Endothelial cell of umbilical vein (primary cell): ENCODE data around the gene LGR6. TPM values are rescaled to one million over a fixed set of nuclear protein-coding genes. Genes with fewer than 3 reads are reported as not detected.

Experiments used
- BruUV-seq: library from RNA; stranded (reverse); fragments of 400-500 nt; replicated peaks from 2 replicates; lab custom pipeline; 2021; lab: Mats Ljungman, UMichigan
- CTCF ChIA-PET: fragments of 300-600, 350-600 bp; sonication (Branson Sonifier 250); formaldehyde crosslinking; loops from one replicate; lab custom pipeline; 2021; ENCODE audit warnings: antibody characterized with exemption, inconsistent platforms; lab: Charles Lee
- POLR2A ChIA-PET: fragments of 300-600, 350-600 bp; sonication (Branson Sonifier 250); formaldehyde crosslinking; loops from one replicate; lab custom pipeline; 2021; ENCODE audit warnings: antibody characterized with exemption, inconsistent platforms; lab: Charles Lee
- DNase-seq: peaks from one replicate; pipeline ENCODE4 v3.0.0-alpha.2; 2011; ENCODE audit warnings: low read depth, low spot score
- FAIRE-seq: peaks from 2 replicates; lab custom pipeline; 2011; peaks lifted over from hg19 to GRCh38; lab: Jason Lieb, UNC
- H2AFZ ChIP-seq: 2 replicates; pipeline ENCODE4 v1.6.0; 2012; ENCODE audit warnings: low read depth, low read length, control low read depth, inconsistent platforms
- H3K27ac ChIP-seq: 2 replicates; pipeline ENCODE4 v1.5.1; 2011; ENCODE audit warnings: low read depth, mild to moderate bottlenecking, control low read depth, low read length, moderate library complexity; ENCODE audit not compliant: insufficient read depth
- H3K27me3 ChIP-seq, 2 experiments: 2 replicates each; pipeline versions ENCODE4 v1.6.0 to v1.6.1; 2011; ENCODE audit warnings: low read length in 2 of 2, mixed read lengths in 1 of 2; ENCODE audit not compliant: control insufficient read depth in 2 of 2, insufficient read depth in 2 of 2
- H3K36me3 ChIP-seq, 2 experiments: 2 replicates in 1 of 2; 3 replicates in 1 of 2; pipeline ENCODE4 v1.5.1; 2011; ENCODE audit warnings: low read length in 2 of 2, mild to moderate bottlenecking in 1 of 2, moderate library complexity in 1 of 2; ENCODE audit not compliant: control insufficient read depth in 2 of 2, insufficient read depth in 2 of 2; ENCODE audit errors: extremely low read depth in 1 of 2
- H3K4me1 ChIP-seq: 3 replicates; pipeline ENCODE4 v1.5.1; 2011; ENCODE audit warnings: mild to moderate bottlenecking, low read length; ENCODE audit not compliant: control insufficient read depth, insufficient read depth; ENCODE audit errors: extremely low read depth
- H3K4me2 ChIP-seq: 2 replicates; pipeline ENCODE4 v1.6.1; 2011; ENCODE audit warnings: low read length, control low read depth, mixed read lengths; ENCODE audit not compliant: insufficient read depth
- H3K4me3 ChIP-seq, 3 experiments: fragments of 200-600 bp in 1 of 3; sonication (generic), shearing (Covaris generic) in 1 of 3; replicated peaks in 1 of 3; 2 replicates each; pipeline ENCODE4 v1.5.1; 2011 to 2016; ENCODE audit warnings: control low read depth in 3 of 3, low read length in 3 of 3, mild to moderate bottlenecking in 2 of 3, inconsistent platforms in 1 of 3, low read depth in 1 of 3, moderate library complexity in 1 of 3; ENCODE audit not compliant: insufficient read depth in 1 of 3
- H3K79me2 ChIP-seq: 2 replicates; pipeline ENCODE4 v1.6.0; 2012; ENCODE audit warnings: low read length, inconsistent platforms; ENCODE audit not compliant: control insufficient read depth, insufficient read depth
- H3K9ac ChIP-seq: replicated peaks from 2 replicates; pipeline ENCODE3; 2011; ENCODE audit warnings: low read length, control low read depth; ENCODE audit not compliant: insufficient read depth; ENCODE audit errors: extremely low read depth
- H3K9me1 ChIP-seq: replicated peaks from 3 replicates; pipeline ENCODE4 v1.6.0; 2011; ENCODE audit warnings: mild to moderate bottlenecking, low read length; ENCODE audit not compliant: control insufficient read depth, insufficient read depth; ENCODE audit errors: extremely low read depth
- H3K9me3 ChIP-seq: replicated peaks from 2 replicates; pipeline ENCODE4 v1.5.1; 2012; ENCODE audit warnings: low read length, inconsistent platforms; ENCODE audit not compliant: control insufficient read depth, insufficient read depth
- H4K20me1 ChIP-seq: replicated peaks from 2 replicates; pipeline ENCODE3; 2011; ENCODE audit warnings: mild to moderate bottlenecking, low read length; ENCODE audit not compliant: control insufficient read depth, insufficient read depth; ENCODE audit errors: extremely low read depth
- CTCF ChIP-seq, 2 donors: IDR thresholded peaks; 1 replicate in 1 of 2; 2 replicates in 1 of 2; pipeline ENCODE4 v1.5.1; 2011; ENCODE audit warnings: low read length in 2 of 2, mild to moderate bottlenecking in 2 of 2, moderate library complexity in 2 of 2, control low read depth in 1 of 2, inconsistent platforms in 1 of 2, low read depth in 1 of 2; ENCODE audit not compliant: insufficient read depth in 1 of 2; ENCODE audit errors: extremely low read depth in 1 of 2
- EZH2 ChIP-seq: IDR thresholded peaks from 2 replicates; pipeline ENCODE4 v1.6.1; 2012; ENCODE audit warnings: borderline replicate concordance, low read depth, mild to moderate bottlenecking, moderate library complexity, low read length, inconsistent platforms; ENCODE audit not compliant: severe bottlenecking
- FOS ChIP-seq: IDR thresholded peaks from 2 replicates; pipeline ENCODE4 v1.6.1; 2011; ENCODE audit warnings: mild to moderate bottlenecking, low read length, moderate library complexity, borderline replicate concordance; ENCODE audit not compliant: insufficient read depth
- GATA2 ChIP-seq: IDR thresholded peaks from 2 replicates; pipeline ENCODE4 v1.7.0; 2011; ENCODE audit warnings: low read depth, mild to moderate bottlenecking, moderate library complexity, mixed read lengths, low read length; ENCODE audit not compliant: insufficient read length, insufficient read depth
- JUN ChIP-seq: IDR thresholded peaks from 2 replicates; pipeline ENCODE4 v1.6.1; 2011; ENCODE audit warnings: borderline replicate concordance, low read depth; ENCODE audit not compliant: insufficient read length, insufficient read depth
- MAX ChIP-seq: IDR thresholded peaks from 2 replicates; pipeline ENCODE4 v1.6.1; 2011; ENCODE audit not compliant: insufficient read depth, insufficient read length
- MYC ChIP-seq: IDR thresholded peaks from one replicate; pipeline ENCODE4 v1.6.1; 2011; ENCODE audit warnings: mild to moderate bottlenecking, low read depth, low read length
- POLR2A ChIP-seq: IDR thresholded peaks from 2 replicates; pipeline ENCODE4 v1.6.1; 2012; ENCODE audit warnings: low read depth, mild to moderate bottlenecking, control low read depth, low read length
- POLR2AphosphoS5 ChIP-seq: IDR thresholded peaks from 2 replicates; pipeline ENCODE4 v1.6.1; 2012; ENCODE audit warnings: low read depth, mild to moderate bottlenecking, control low read depth, low read length, moderate library complexity; ENCODE audit not compliant: insufficient read depth
- dilution Hi-C: fragments of 300-500 bp; cut with MboI; formaldehyde crosslinking; loops from one replicate; pipeline ENCODE4 v1.15.0; 2019; ENCODE audit warnings: low sequenced_read_pairs; ENCODE audit not compliant: extremely low pct_ligation_motif_present
- intact Hi-C: fragments of 100-400 bp; cut with micrococcal nuclease; formaldehyde crosslinking; loops from one replicate; pipeline ENCODE4 v1.10.0; 2022
- polyA plus RNA-seq, 4 experiments: library from polyadenylated mRNA; depleted of rRNA in 3 of 4; stranded (reverse) in 3 of 4; unstranded in 1 of 4; fragments of >200 nt; gene quantifications; 2 replicates each; pipeline versions ENCODE4 v1.2.1 to v1.2.3, GENCODE V29; 2011 to 2012; ENCODE audit warnings: missing spikeins in 1 of 4
- total RNA-seq: library from RNA; stranded (reverse); gene quantifications from 2 replicates; pipeline ENCODE4 v1.2.3, GENCODE V29; 2021

LGR6 gene
- total and polyA plus RNA-seq, 2 donors (not counting 3 experiments of a cell fraction or from before 2014, with no cell fraction given): not detected

DNA sequence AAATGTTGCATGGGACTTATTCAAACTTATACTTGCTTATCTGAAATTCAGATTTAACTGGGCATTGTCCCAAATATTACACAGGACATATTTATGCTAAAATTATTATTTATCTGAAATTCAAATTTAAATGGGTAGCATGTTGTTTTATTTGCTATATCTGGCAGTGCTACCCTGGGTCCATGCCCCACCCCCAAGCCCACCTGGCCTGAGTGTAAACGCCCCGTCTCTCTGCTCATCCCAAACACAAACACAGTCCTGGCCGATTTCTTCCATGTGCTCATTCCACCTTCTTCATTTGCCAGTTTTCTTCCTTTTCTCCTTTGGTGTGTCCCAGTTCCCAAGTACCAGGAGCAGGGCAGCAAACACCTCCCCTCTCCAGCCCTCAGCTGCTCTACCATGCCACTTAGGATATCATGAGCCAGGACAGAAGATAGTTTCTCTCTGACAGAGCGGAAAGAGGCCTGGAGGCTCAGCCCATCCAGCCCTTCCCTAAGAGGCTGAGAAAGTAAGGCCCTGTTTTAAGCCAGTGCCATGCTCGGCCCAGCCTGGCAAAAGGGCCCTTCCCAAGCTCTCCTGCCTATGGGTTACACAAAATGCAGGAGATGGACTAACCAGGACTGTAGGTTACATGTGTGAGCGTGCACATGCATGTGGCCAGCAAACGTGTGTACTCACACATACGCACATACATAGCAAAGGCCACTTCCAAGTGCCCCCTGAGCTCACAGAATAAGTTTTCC lies 78.7 kb downstream of the LGR6 start:
- FAIRE-seq (no peak), DNase-seq (no peak)
- dilution Hi-C loops: no loop called here
- Histone ChIP-seq H3K4me1 (no peaks in the 10 kb centered on the region), H3K4me2 (no peak overlapping the region), H3K4me3 (no peak overlapping the region), H4K20me1 (no peaks in the 10 kb centered on the region), H3K27ac (no peak overlapping the region), H3K9me3 (no peaks in the 10 kb centered on the region), H3K9me1 (no peaks in the 10 kb centered on the region), H2AFZ (no peak overlapping the region), H3K9ac (no peak overlapping the region), H3K27me3 (peaks cover 8 to 10% of the 10 kb centered on the region in 2 experiments), H3K36me3 (no peaks in the 10 kb centered on the region), H3K79me2 (no peaks in the 10 kb centered on the region)
- ChIA-PET CTCF (interaction anchor here (1.0 to 4.2 kb wide), 3 partner anchors 10 to 79 kb away, joined by 4 to 117 read pairs (median 5); partner anchors contain the start of gene LGR6), POLR2A (no interaction called here)
- TF ChIP-seq POLR2A (no peak), MAX (no peak), FOS (no peak), GATA2 (no peak), CTCF (IDR thresholded peaks at IDR 0.05; ENCODE audit: extremely low read depth in 1 of 2, insufficient read depth in 1 of 2, low read depth in 1 of 2, low read length in 2 of 2) (no peak), MYC (no peak), JUN (no peak), POLR2AphosphoS5 (no peak), EZH2 (no peak)
- intact Hi-C loops: no loop called here
- BruUV-seq: no TSS peak
